Measurements from ENCODE around the gene SNX9.
"Not testable (repeated sequence)": the region's sequence is repeated elsewhere in the genome, so short reads cannot be mapped to it uniquely, and the experiment has no call there.

The SNX9 gene

DNA sequence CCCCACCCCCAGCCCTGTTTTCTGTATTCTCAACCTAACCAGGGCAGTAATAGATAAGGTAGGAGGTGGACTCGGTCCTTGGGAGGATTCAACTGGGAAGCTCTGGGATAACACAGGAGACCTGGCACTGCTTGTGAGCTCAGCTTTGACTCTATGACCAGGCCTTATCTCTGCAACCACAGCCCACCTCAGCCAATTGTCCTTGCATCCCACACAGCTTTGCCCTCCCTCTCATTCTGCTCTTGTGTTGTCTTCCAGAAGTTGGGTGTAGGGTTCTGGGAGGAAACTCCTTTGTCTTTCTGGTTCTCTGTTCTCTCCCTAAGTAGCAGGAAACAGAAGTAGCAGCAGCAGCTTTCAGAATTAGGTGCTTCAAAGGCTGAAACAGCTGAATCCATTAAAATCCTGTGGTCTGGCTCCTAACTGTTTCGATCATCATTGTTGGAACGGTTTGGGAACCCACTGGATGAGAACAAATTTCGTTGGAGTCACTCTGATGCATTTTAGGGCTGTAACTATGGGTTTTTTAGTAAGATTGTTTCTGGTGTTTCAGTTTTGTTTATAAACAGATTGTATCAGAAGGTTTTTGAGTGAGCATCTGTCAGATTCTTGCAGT, 32.4 kb upstream of the SNX9 start:
- H3K27ac ChIP-seq = no peak overlapping the region
- TF ChIP-seq ZFX (IDR thresholded peaks at IDR 0.05) = no peak
- TF ChIP-seq, protein P1, sequence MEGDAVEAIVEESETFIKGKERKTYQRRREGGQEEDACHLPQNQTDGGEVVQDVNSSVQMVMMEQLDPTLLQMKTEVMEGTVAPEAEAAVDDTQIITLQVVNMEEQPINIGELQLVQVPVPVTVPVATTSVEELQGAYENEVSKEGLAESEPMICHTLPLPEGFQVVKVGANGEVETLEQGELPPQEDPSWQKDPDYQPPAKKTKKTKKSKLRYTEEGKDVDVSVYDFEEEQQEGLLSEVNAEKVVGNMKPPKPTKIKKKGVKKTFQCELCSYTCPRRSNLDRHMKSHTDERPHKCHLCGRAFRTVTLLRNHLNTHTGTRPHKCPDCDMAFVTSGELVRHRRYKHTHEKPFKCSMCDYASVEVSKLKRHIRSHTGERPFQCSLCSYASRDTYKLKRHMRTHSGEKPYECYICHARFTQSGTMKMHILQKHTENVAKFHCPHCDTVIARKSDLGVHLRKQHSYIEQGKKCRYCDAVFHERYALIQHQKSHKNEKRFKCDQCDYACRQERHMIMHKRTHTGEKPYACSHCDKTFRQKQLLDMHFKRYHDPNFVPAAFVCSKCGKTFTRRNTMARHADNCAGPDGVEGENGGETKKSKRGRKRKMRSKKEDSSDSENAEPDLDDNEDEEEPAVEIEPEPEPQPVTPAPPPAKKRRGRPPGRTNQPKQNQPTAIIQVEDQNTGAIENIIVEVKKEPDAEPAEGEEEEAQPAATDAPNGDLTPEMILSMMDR (conservative IDR thresholded peaks at IDR 0.05) = no peak

DNA sequence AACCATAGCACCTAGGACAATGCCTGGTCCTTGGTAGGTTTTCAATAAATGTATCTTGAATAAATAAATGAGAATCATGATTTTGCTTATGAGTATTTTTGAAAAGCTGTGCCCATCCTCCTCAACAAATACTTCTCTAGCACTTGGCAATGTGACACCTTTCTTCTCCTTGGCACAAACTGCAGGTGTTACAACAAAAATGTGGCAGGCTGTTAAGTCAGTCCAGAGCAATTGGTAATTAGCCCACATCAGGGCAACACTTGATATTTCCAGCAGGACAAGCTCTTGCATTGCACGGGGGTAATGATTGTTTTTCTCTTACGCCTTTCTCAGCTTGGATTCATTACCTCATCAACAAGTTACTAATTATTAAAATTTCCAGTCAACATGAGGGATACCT, 31.6 kb upstream of the SNX9 start:
- no peak overlapping the region for H3K27ac ChIP-seq
- TF ChIP-seq, protein P1 (conservative IDR thresholded peaks at IDR 0.05) = no peak
- TF ChIP-seq ZFX (IDR thresholded peaks at IDR 0.05) = no peak

DNA sequence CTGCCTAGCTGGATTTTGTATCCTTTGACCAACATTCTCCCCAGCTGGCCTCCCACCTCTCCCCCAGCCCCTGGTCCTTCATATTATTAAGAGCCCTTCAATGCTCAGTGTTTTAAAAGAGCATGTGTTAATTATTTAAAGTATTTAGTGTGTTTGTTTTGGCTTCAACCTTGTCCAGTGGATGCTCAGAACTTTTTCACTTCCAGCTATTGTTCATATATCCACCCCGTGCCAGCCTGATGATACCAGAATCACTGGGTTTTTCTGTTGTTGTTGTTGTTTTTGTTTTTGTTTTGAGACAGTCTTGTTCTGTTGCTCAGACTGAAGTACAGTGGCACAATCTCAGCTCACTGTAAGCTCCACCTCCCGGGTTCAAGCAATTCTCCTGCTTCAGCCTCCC, 30.4 kb upstream of the SNX9 start:
- no peak overlapping the region for H3K27ac ChIP-seq
- TF ChIP-seq ZFX (IDR thresholded peaks at IDR 0.05) = no peak
- TF ChIP-seq, protein P1 (conservative IDR thresholded peaks at IDR 0.05) = no peak

DNA sequence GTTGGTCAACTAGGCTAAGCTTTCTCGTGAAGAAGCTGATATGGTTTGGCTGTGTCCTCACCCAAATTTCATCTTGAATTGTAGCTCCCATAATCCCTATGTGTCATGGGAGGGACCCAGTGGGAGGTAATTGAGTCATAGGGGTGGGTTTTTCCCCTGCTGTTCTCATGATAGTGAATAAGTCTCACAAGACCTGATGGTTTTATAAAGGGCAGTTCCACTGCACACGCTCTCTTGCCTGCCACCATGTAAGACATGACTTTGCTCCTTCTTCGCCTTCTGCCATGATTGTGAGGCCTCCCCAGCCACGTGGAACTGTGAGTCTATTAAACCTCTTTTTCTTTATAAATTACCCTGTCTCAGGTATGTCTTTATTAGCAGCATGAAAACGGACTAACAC, 29.0 kb upstream of the SNX9 start:
- not testable (repeated sequence) for H3K27ac ChIP-seq

DNA sequence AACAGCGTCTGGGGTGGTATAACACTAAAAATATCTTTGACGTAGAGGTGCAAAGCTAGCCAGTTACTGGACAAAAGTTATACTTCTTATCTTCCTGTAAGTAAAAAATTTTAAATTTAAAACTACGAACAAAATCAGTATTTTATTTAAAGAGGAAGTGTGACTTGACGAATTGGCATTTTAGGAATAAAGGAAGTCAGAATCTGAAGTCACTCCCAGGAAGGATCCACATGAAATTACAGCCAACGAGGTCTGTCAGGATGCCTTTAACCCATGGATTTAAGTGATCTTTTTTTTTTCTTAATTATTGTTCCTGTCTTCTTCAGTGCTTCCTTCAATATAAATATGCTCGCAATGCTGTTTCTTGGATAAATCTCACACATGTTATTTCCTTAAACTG, 27.2 kb upstream of the SNX9 start:
- TF ChIP-seq, protein P1 (conservative IDR thresholded peaks at IDR 0.05) = no peak
- TF ChIP-seq ZFX (IDR thresholded peaks at IDR 0.05) = no peak
- no peak overlapping the region for H3K27ac ChIP-seq

DNA sequence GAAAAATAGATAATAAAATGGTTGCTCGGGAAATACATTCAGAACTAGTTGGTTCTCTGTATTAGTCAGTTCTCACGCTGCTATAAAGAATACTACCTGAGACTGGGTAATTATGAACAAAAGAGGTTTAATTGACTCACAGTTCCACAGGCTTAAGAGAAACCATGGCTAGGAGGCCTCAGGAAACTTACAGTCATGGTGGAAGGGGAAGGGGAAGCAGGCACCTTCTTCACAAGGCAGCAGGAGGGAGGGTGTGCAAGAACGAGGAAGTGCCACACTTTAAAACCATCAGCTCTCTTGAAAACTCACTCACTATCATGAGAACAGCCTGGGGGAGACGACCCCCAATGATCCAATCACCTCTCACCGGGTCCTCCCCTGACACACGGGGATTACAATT, 24.2 kb upstream of the SNX9 start:
- TF ChIP-seq, protein P1 (conservative IDR thresholded peaks at IDR 0.05) = no peak
- no peak for TF ChIP-seq ZFX (IDR thresholded peaks at IDR 0.05)
- H3K27ac ChIP-seq = no peak overlapping the region

DNA sequence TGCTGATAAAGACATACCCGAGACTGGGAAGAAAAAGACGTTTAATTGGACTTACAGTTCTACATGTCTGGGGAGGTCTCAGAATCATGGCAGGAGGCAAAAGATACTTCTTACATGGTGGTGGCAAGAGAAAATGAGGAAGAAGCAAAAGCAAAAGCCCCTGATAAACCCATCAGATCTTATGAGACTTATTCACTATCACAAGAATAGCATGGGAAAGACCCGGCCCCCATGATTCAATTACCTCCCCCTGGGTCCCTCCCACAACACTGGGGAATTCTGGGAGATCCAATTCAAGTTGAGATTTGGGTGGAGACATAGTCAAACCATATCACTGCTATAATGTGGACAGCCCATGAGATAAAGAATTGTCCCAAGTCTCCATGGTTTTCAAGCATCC, 23.5 kb upstream of the SNX9 start:
- not testable (repeated sequence) for H3K27ac ChIP-seq

DNA sequence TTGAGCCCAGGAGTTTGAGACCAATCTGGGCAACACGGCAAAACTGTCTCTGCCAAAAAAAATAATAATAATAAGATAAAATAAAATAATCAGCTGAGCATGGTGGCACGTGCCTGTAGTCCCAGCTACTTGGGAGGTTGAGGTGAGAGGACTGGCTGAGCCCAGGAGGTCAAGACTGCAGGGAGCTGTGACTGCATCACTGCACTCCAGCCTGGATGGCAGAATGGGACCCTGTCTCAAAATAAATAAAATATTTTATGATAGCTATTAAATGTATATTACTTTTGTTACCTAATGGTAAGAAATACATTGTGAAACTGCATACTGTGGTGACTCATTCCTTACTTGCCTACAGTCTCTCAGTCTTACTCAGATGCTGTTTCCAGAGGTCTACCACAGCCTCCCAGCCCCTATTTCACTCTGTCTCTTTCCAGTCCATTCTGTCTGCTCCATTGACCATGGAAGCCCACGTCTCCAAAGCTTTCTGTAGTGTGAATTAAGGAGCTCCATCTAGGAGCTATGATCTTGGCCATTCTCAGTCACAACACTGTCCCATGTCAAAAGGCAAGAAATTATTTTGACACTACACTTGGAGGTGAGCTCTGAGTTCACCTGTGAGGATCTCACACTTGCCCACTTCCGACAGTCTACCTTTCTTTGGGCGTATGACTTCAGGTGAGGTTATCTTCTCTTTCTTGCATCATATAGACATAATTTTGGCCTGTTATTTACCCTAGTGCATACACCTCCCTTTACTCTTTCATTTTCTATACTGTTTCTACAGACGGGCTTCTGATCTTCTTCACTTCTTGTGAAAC, 22.4 kb upstream of the SNX9 start:
- H3K27ac ChIP-seq = no peak overlapping the region
- no peak for TF ChIP-seq ZFX (IDR thresholded peaks at IDR 0.05)
- TF ChIP-seq, protein P1 (conservative IDR thresholded peaks at IDR 0.05) = no peak
